ENCODE data around the gene TOP3A.

TOP3A gene

GRCh38 chr17:18254888-18255649, 59.7 kb downstream of the TOP3A start:
- peak; percentile 46 for DNase-seq (ENCODE audit: low spot score)

GRCh38 chr17:18253947-18254821, 60.6 kb downstream of the TOP3A start:
- no peak for DNase-seq (ENCODE audit: low spot score)

- no peak for DNase-seq (ENCODE audit: low spot score)
These were observed 61.5 kb downstream of the TOP3A start for GRCh38 chr17:18253187-18253884.

- no peak for DNase-seq (ENCODE audit: low spot score)
These were observed 62.6 kb downstream of the TOP3A start for GRCh38 chr17:18252160-18252559.

- no peak for DNase-seq (ENCODE audit: low spot score)
These were observed 63.6 kb downstream of the TOP3A start for GRCh38 chr17:18251204-18251603.

- no peak for DNase-seq (ENCODE audit: low spot score)
These were observed 64.1 kb downstream of the TOP3A start for GRCh38 chr17:18250708-18251107.

- DNase-seq (ENCODE audit: low spot score): no peak
These were observed 64.5 kb downstream of the TOP3A start for GRCh38 chr17:18250259-18250658.

GRCh38 chr17:18248811-18249210, 66.0 kb downstream of the TOP3A start:
- DNase-seq (ENCODE audit: low spot score): no peak

GRCh38 chr17:18248300-18248731, 66.5 kb downstream of the TOP3A start:
- DNase-seq (ENCODE audit: low spot score): peak; percentile 95

- no peak for DNase-seq (ENCODE audit: low spot score)
These were observed 67.2 kb downstream of the TOP3A start for GRCh38 chr17:18247613-18248001.

- no peak for DNase-seq (ENCODE audit: low spot score)
These were observed 67.7 kb downstream of the TOP3A start for GRCh38 chr17:18246880-18247612.

- no peak for DNase-seq (ENCODE audit: low spot score)
These were observed 68.6 kb downstream of the TOP3A start for GRCh38 chr17:18246109-18246725.

GRCh38 chr17:18245038-18245776, 69.6 kb downstream of the TOP3A start:
- DNase-seq (ENCODE audit: low spot score): no peak

- DNase-seq (ENCODE audit: low spot score): no peak
These were observed 73.4 kb downstream of the TOP3A start for GRCh38 chr17:18241229-18241871.

GRCh38 chr17:18240449-18240848, 74.3 kb downstream of the TOP3A start:
- no peak for DNase-seq (ENCODE audit: low spot score)

GRCh38 chr17:18238299-18238698, 76.5 kb downstream of the TOP3A start:
- DNase-seq (ENCODE audit: low spot score): no peak

- DNase-seq (ENCODE audit: low spot score): no peak
These were observed 77.3 kb downstream of the TOP3A start for GRCh38 chr17:18237461-18237860.

GRCh38 chr17:18236494-18236893, 78.3 kb downstream of the TOP3A start:
- DNase-seq (ENCODE audit: low spot score): no peak

- no peak for DNase-seq (ENCODE audit: low spot score)
These were observed 79.0 kb downstream of the TOP3A start for GRCh38 chr17:18235743-18236256.

- DNase-seq (ENCODE audit: low spot score): no peak
These were observed 79.9 kb downstream of the TOP3A start for GRCh38 chr17:18234853-18235380.
